Naive thymus-derived CD8-positive, alpha-beta T cell (primary cell): ENCODE results near the gene KCNN1. TPM values are rescaled to one million over a fixed set of nuclear protein-coding genes. Genes with fewer than 3 reads are reported as not detected.
"Not testable (repeated sequence)": the region's sequence is repeated elsewhere in the genome, so short reads cannot be mapped to it uniquely, and the experiment has no call there.

Source experiments
- ATAC-seq, 2 donors: fragments of 150-1000 bp; cut with Tn5 transposase in 1 of 2; sonication (Bioruptor Pico), chemical (Tn5 transposase) in 1 of 2; 1 replicate in 1 of 2; 2 replicates in 1 of 2; pipeline ENCODE4 v1.10.0; 2021; ENCODE audit warnings: mild to moderate bottlenecking in 2 of 2, moderate library complexity in 2 of 2
- POLR2A ChIA-PET: fragments of 350-600 bp; sonication (Branson Sonifier 250); formaldehyde crosslinking; loops from one replicate; lab custom pipeline; 2021; ENCODE audit warnings: antibody characterized with exemption; lab: Charles Lee
- DNase-seq, 10 donors: peaks; one replicate each; pipeline versions ENCODE4 v3.0.0 to v3.0.0-alpha.2; 2020 to 2022
- H3K27ac Mint-ChIP-seq, 10 donors: one replicate each; pipeline ENCODE4 v1.8.0; 2020 to 2022; ENCODE audit warnings: mild to moderate bottlenecking in 10 of 10, mixed read lengths in 10 of 10, moderate library complexity in 4 of 10, inconsistent platforms in 1 of 10
- H3K27me3 Mint-ChIP-seq, 5 donors: one replicate each; pipeline ENCODE4 v1.8.0; 2021 to 2022; ENCODE audit warnings: mixed read lengths in 5 of 5
- H3K36me3 Mint-ChIP-seq, 3 donors: one replicate each; pipeline ENCODE4 v1.8.0; 2020 to 2022; ENCODE audit warnings: mixed read lengths in 3 of 3, mild to moderate bottlenecking in 2 of 3, inconsistent platforms in 1 of 3
- H3K4me1 Mint-ChIP-seq, 4 donors: one replicate each; pipeline ENCODE4 v1.8.0; 2021 to 2022; ENCODE audit warnings: mixed read lengths in 4 of 4
- H3K4me3 Mint-ChIP-seq, 10 donors: one replicate each; pipeline ENCODE4 v1.8.0; 2020 to 2022; ENCODE audit warnings: mild to moderate bottlenecking in 10 of 10, mixed read lengths in 10 of 10, moderate library complexity in 6 of 10, inconsistent platforms in 1 of 10
- H3K9me3 Mint-ChIP-seq, 9 donors: one replicate each; pipeline ENCODE4 v1.8.0; 2020 to 2022; ENCODE audit warnings: mixed read lengths in 9 of 9, mild to moderate bottlenecking in 3 of 9, inconsistent platforms in 1 of 9, moderate library complexity in 1 of 9
- polyA plus RNA-seq, 3 donors: library from polyadenylated mRNA; unstranded; fragments of 300-500 nt; fragmentation: Illumina TruSeq; gene quantifications; one replicate each; pipeline ENCODE4 v1.2.3, GENCODE V29; 2021
- total RNA-seq, 8 experiments: library from RNA in 2 of 8; stranded (reverse) in 2 of 8; gene quantifications; one replicate each; pipeline ENCODE4 v1.2.3 and lab custom pipeline; 2021 to 2026

KCNN1 gene
- total and polyA plus RNA-seq, 5 experiments from 2014 or later: not detected

DNA sequence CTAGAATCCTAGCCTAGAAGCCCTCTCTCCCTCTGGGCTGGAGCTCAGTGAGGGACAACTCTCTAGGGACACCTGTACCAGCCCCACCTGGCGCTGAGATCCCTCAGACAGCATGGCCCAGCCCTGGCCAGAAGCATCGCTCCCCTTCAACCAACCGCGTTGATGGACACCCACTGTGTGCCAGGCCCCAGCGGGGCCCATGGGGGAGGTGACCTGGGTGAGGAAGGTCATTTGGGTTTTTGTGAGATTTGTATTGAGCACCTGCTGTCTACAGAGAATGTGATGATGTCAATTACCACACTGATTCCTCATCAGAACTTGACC, 31.9 kb downstream of the KCNN1 start:
- no peaks in the 10 kb centered on the region for H3K9me3 Mint-ChIP-seq
- H3K4me3 Mint-ChIP-seq: peak overlapping the region in 8 of 10 donors; percentile 23 to 82 (median 51)
- peak overlapping the region; percentile 89 to 100 (median 99) for H3K27ac Mint-ChIP-seq
- POLR2A ChIA-PET: interaction anchor here (0.7 to 4.4 kb wide), 4 partner anchors 35 to 140 kb away, joined by 3 to 37 read pairs (median 6); partner anchors contain the start of genes CCDC124 and RPL18A
- peaks cover 9 to 35% (median 29%) of the 10 kb centered on the region in 4 donors for H3K4me1 Mint-ChIP-seq
- ATAC-seq (no peak), DNase-seq (no peak)
- peaks cover 0 to 3% (median 0%) of the 10 kb centered on the region in 3 donors for H3K36me3 Mint-ChIP-seq
- no peaks in the 10 kb centered on the region for H3K27me3 Mint-ChIP-seq

DNA sequence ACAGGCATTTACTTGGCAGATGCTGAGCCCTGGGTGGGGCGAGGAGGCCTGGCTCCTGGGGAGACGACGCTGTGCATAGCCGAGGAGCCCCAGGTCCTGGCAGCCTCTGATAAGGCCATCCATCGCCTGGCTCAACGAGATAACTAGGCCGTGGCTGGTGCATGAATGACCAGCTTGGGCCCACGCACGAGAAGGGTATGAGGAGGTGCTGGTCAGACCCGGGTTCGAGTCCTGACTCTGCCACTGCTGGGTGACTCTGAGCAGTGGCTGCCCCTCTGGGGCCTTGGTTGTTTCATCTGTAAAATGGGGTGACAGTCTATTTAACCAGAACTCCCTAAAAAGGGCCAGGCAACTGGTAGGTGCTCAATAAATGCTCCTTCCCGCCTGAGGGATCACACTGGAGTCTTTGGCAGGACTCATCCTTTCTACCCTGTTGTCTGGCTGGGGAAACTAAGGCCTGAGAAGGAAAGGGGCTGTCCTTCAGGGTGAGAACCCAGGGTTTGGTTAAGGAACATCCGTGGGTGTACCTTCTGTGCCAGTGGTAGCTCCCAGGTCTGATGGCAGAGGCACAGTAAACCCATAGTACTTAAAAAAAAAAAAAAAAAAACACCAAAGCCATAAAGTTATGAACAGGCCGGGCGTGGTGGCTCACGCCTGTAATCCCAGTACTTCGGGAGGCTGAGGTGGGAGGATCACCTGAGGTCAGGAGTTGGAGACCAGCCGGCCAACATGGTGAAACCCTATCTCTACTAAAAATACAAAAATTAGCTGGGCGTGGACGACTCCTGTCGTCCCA, 33.0 kb downstream of the KCNN1 start:
- Mint-ChIP-seq H3K27me3 (no peaks in the 10 kb centered on the region), H3K9me3 (no peaks in the 10 kb centered on the region), H3K4me1 (peaks cover 9 to 36% (median 29%) of the 10 kb centered on the region in 4 donors), H3K4me3 (peak overlapping the region; percentile 81 to 96 (median 86)), H3K36me3 (peaks cover 0 to 5% (median 0%) of the 10 kb centered on the region in 3 donors), H3K27ac (peak overlapping the region; percentile 97 to 100 (median 99))
- DNase-seq: peak in 1 of 10 donors; percentile 61
- no peak for ATAC-seq
- POLR2A ChIA-PET: interaction anchor here (0.6 to 4.1 kb wide), 26 partner anchors 8 to 305 kb away, joined by 3 to 41 read pairs (median 10); partner anchors contain the start of genes ARRDC2, CCDC124, IL12RB1 and JUND

DNA sequence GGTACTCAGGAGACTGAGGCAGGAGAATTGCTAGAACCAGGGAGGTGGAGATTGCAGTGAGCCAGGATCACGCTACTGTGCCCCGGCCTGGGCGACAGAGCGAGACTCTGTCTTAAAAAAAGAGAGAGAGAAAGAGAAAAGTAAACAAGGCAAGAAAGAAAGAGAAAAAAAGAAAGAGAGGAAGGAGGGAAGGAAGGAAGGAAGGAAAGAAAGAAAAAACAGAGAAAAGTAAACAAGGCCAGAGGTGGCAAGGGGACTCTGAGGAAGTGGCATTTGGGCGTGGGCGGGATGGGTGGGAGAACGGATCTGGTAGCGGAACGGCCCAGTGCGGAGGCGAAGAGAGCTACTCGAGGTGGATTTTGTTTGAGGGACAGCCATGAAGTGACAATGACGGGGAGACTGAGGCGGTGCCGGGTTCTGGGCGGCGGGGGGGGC, 33.6 kb downstream of the KCNN1 start:
- H3K4me3 Mint-ChIP-seq: peak overlapping the region; percentile 81 to 96 (median 86)
- POLR2A ChIA-PET: interaction anchor here (0.8 to 4.1 kb wide), 28 partner anchors 8 to 477 kb away, joined by 3 to 41 read pairs (median 10); partner anchors contain the start of genes ARRDC2, CCDC124, IL12RB1 and JAK3
- H3K9me3 Mint-ChIP-seq: no peaks in the 10 kb centered on the region
- peaks cover 0 to 7% (median 0%) of the 10 kb centered on the region in 3 donors for H3K36me3 Mint-ChIP-seq
- ATAC-seq (peak; percentile 0 to 2), DNase-seq (no peak)
- H3K4me1 Mint-ChIP-seq: peaks cover 9 to 38% (median 29%) of the 10 kb centered on the region in 4 donors
- H3K27ac Mint-ChIP-seq: peak overlapping the region; percentile 97 to 100 (median 99)
- no peaks in the 10 kb centered on the region for H3K27me3 Mint-ChIP-seq

DNA sequence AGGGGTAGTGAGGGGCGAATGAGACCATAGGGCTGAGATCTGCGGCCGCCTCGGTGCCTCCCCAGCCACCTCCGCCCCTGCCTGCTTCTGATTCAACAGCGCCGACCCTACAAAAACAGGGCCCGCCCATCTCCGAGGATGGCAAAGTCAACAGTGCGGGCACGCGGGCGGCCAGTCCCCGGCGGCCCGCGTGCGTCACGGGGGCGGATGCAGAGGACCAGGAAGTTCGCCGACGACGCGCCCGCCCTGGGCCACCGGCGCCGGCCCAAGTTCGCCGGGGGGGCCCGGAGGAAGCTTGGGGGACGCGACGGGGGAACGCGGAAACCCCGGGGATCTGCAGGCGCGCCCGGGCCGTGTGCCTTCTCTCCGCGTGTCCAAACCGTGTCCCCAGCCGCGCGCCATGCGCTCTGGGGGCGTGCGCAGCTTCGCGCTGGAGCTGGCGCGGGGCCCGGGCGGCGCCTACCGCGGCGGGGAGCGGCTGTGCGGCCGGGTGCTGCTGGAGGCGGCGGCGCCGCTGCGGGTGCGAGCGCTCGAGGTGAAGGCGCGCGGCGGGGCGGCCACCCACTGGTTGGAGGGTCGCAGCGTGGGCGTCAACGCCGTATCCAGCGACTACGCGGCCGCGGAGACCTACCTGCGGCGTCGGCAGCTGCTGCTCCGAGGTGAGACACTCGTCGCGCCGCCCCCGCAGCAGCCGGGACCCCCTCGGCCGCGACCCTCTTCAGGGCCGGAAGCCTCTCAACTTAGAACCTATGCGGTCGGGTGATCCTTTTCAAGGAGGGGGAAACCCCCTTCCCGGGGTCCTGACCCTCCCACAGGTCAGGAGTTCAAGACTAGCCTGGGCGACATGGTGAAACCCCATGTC, 34.2 kb downstream of the KCNN1 start:
- Mint-ChIP-seq H3K4me1 (peaks cover 9 to 38% (median 29%) of the 10 kb centered on the region in 4 donors), H3K27me3 (no peaks in the 10 kb centered on the region), H3K36me3 (peaks cover 0 to 7% (median 0%) of the 10 kb centered on the region in 3 donors), H3K9me3 (no peaks in the 10 kb centered on the region), H3K27ac (peak overlapping the region; percentile 97 to 100 (median 99)), H3K4me3 (peak overlapping the region; percentile 86 to 96 (median 92))
- POLR2A ChIA-PET: interaction anchor here (0.6 to 4.1 kb wide), 29 partner anchors 7 to 478 kb away, joined by 3 to 41 read pairs (median 11); partner anchors contain the start of genes ARRDC2, CCDC124, IL12RB1 and JAK3
- ATAC-seq (peak; percentile 83), DNase-seq (peak; percentile 89 to 98 (median 96))

DNA sequence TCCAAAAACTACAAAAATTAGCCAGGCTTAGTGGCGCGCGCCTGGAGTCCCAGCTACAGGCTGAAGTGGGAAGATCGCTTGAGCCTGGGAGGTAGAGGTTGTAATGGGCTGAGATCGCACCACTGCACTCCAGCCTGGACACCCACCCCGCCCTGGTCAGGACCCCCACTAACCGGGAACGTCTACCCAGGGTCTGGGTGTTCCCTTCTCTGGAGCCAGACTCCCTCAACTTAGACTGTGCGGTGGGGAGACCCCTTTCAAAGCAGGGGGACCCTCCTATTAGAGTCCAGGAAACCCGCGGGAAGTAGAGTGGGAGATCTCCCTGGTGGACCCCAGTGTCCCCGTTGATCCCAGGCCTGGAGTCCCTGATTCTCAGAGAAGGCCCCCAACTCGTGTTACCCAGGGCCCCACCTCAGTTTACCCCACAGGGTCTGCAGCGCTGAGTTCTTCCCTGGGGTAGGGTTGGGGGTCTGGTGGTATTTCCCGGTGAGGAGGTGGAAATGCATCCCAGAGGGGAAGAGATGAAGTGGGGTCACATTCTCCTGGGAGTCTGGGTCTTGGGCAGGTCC, 35.0 kb downstream of the KCNN1 start:
- POLR2A ChIA-PET: interaction anchor here (0.6 to 4.1 kb wide), 20 partner anchors 9 to 453 kb away, joined by 3 to 41 read pairs (median 10); partner anchors contain the start of genes CCDC124, IL12RB1, JAK3 and JUND
- H3K4me1 Mint-ChIP-seq: peaks cover 9 to 39% (median 31%) of the 10 kb centered on the region in 4 donors
- DNase-seq (peak in 1 of 10 donors; percentile 57), ATAC-seq (peak in 1 of 2 donors; percentile 5)
- peak overlapping the region; percentile 86 to 95 (median 92) for H3K4me3 Mint-ChIP-seq
- no peaks in the 10 kb centered on the region for H3K27me3 Mint-ChIP-seq
- peaks cover 0 to 9% (median 0%) of the 10 kb centered on the region in 3 donors for H3K36me3 Mint-ChIP-seq
- H3K27ac Mint-ChIP-seq: peak overlapping the region; percentile 84 to 99 (median 96)
- peaks cover 0 to 1% (median 0%) of the 10 kb centered on the region in 9 donors for H3K9me3 Mint-ChIP-seq

DNA sequence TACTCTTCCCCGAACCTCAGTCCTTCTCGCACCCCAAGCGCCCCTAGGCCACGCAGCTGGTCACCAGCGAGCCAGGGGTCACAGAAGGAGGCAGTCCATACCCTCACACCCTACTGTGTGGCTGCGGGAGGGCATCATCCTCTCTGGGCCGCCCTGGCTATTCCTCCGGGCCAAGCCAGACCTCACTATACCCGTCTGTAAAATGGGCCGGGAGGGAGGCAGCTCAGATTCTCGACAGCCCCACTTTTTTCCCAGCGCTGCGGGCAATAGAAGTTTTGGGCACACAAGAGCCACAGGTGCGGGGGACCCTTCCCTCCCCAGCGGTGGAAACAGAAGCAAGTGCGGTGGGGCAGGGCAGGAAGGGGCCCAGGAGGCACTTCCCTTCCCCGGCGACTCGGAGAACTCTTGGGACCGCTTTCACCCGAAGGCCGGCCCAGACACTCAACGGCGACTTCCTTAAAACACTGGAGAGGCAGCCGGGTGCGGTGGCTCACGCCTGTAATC, 35.5 kb downstream of the KCNN1 start:
- Mint-ChIP-seq H3K4me1 (peaks cover 14 to 41% (median 31%) of the 10 kb centered on the region in 4 donors), H3K36me3 (peaks cover 0 to 11% (median 0%) of the 10 kb centered on the region in 3 donors), H3K27me3 (no peaks in the 10 kb centered on the region), H3K4me3 (peak overlapping the region; percentile 86 to 95 (median 92)), H3K9me3 (peaks cover 0 to 3% (median 0%) of the 10 kb centered on the region in 9 donors), H3K27ac (peak overlapping the region; percentile 53 to 99 (median 95))
- ATAC-seq (no peak), DNase-seq (peak in 1 of 10 donors; percentile 59)
- POLR2A ChIA-PET: interaction anchor here (0.6 to 4.1 kb wide), 13 partner anchors 8 to 279 kb away, joined by 3 to 41 read pairs (median 10); partner anchors contain the start of genes CCDC124, IL12RB1 and JUND

DNA sequence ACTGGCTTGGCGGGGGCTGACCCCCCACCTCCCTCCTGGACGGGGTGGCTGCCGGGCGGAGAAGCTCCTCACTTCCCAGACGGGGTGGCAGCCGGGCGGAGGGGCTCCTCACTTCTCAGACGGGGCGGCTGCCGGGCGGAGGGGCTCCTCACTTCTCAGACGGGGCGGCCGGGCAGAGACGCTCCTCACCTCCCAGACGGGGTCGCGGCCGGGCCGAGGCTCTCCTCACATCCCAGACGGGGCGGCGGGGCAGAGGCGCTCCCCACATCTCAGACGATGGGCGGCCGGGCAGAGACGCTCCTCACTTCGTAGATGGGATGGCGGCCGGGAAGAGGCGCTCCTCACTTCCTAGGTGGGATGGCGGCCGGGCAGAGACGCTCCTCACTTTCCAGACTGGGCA, 38.8 kb downstream of the KCNN1 start:
- not testable (repeated sequence) for H3K4me3 Mint-ChIP-seq, DNase-seq, H3K27me3 Mint-ChIP-seq, H3K9me3 Mint-ChIP-seq, H3K27ac Mint-ChIP-seq, ATAC-seq
- POLR2A ChIA-PET: interaction anchor here (5.7 to 14.4 kb wide), 2 partner anchors 38 to 53 kb away, joined by 153 to 267 read pairs; no protein-coding TSS in a partner anchor
- H3K36me3 Mint-ChIP-seq: peaks cover 0 to 20% (median 3%) of the 10 kb centered on the region in 3 donors
- H3K4me1 Mint-ChIP-seq: peaks cover 15 to 50% (median 35%) of the 10 kb centered on the region in 4 donors

DNA sequence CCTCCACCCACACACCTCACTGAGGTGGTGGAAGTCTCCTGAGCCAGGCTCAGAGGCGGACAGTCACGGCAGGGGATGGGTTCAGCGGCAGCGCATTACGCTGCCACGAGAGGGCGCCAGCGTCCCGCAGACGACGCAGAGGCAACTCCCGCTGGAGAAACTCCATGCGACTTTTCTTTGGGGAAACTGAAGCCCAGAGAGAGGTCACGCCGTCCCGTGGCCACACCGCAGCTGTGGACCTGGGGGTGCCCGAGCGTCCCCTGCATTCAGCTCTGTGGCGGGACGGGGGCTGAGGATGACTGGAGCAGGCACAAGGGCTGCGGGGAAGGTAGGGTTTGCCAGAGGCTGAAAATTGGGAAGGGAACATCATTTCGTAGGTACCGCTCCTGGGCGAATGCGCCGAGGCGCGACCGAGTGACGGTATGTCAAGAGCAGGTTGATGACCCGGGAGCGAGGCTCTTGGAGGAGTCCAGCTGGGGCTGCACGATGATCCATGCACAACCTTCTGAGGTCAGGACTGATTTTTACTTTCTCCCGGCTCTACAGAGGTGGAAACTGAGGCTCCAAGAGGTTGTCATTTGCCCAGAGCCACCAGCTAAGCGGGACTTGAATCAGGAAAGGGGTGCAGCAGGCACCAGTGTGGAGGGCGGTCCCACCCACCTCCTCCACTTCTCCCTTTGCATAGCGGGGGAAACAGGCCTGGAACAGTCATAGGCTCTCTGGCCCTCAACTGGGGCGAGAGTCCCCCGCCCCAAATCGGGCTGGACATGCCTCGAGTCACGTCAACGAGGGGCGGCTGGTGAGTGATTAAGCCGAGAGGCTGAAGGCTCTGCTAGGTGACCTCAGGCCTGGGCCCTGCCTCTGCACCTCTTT, 40.4 kb downstream of the KCNN1 start:
- peaks cover 0 to 34% (median 5%) of the 10 kb centered on the region in 3 donors for H3K36me3 Mint-ChIP-seq
- peaks cover 0 to 3% (median 0%) of the 10 kb centered on the region in 9 donors for H3K9me3 Mint-ChIP-seq
- DNase-seq (peak; percentile 67 to 87 (median 82)), ATAC-seq (peak; percentile 60 to 61)
- H3K4me1 Mint-ChIP-seq: peaks cover 13 to 52% (median 34%) of the 10 kb centered on the region in 4 donors
- peak overlapping the region; percentile 68 to 99 (median 96) for H3K27ac Mint-ChIP-seq
- POLR2A ChIA-PET: interaction anchor here (0.6 to 14.4 kb wide), 24 partner anchors 9 to 504 kb away, joined by 3 to 267 read pairs (median 6); partner anchors contain the start of genes CCDC124, IL12RB1, JUND and MAST3
- no peaks in the 10 kb centered on the region for H3K27me3 Mint-ChIP-seq
- H3K4me3 Mint-ChIP-seq: peak overlapping the region; percentile 84 to 98 (median 93)

DNA sequence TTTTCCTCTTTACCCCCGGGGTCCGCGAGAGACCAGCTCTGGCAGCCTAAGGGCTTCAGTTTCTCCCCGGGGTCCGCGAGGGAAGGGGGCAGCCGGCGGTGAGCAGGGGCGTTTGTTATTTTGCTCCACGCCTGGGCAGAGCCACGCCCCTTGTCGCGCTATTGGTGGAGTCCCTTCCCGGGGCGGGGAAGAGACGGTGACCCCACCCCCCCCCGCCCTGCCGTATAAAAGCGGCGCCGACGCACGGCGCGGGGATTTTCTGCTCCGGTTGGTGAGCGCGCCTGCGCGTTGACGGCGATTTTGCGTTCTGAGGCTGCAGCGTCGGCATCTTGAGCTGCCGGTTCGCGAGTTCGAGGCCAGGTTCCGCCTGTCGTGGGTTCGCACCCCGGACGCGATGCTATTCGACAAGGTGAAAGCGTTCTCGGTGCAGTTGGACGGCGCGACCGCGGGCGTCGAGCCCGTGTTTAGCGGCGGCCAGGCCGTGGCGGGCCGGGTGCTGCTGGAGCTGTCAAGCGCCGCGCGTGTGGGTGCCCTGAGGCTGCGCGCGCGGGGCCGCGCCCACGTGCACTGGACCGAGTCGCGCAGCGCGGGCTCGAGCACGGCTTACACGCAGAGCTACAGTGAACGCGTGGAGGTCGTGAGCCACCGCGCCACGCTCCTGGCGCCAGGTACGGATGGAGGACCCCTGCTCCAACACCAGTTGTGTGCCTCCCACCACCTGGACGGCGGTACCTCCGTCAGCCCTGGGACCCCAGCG, 41.2 kb downstream of the KCNN1 start, which contains the start of gene ARRDC2:
TSS of gene ARRDC2 (plus strand) at position 254 of the 757 bp plus-strand sequence. CDS start at position 395, 141 bp downstream.
- Mint-ChIP-seq H3K9me3 (peaks cover 0 to 3% (median 0%) of the 10 kb centered on the region in 9 donors), H3K27ac (peak within 1 kb of the TSS; percentile 68 to 99 (median 96)), H3K36me3 (peaks cover 2 to 41% (median 10%) of the 10 kb centered on the region in 3 donors), H3K4me3 (peak within 1 kb of the TSS; percentile 84 to 98 (median 93)), H3K27me3 (no peaks in the 10 kb centered on the region), H3K4me1 (peaks cover 16 to 50% (median 35%) of the 10 kb centered on the region in 4 donors)
- POLR2A ChIA-PET: interaction anchor here (0.5 to 14.4 kb wide), 30 partner anchors 8 to 1590 kb away, joined by 3 to 267 read pairs (median 5); partner anchors contain the start of genes CCDC124, IL12RB1, JUND and MAST3
- peak; percentile 77 to 80 for ATAC-seq
- peak; percentile 86 to 95 (median 90) for DNase-seq
